ENCODE measurements around the gene MOK. TPM values are rescaled to one million over a fixed set of nuclear protein-coding genes. Genes with fewer than 3 reads are reported as not detected.

The MOK gene
- total RNA-seq, 1 donor from 2014 or later: 28.1 TPM

- DNase-seq: no peak
Observed at GRCh38 chr14:102223682-102224081, 81.3 kb downstream of the MOK start.

GRCh38 chr14:102222751-102223150 is 82.2 kb downstream of the MOK start:
- no peak for DNase-seq

- no peak for DNase-seq
Observed at GRCh38 chr14:102222009-102222575, 82.9 kb downstream of the MOK start.

- DNase-seq: no peak
Observed at GRCh38 chr14:102221026-102221425, 83.9 kb downstream of the MOK start.

GRCh38 chr14:102220031-102220430 is 84.9 kb downstream of the MOK start:
- DNase-seq: no peak

- no peak for DNase-seq
Observed at GRCh38 chr14:102219316-102219715, 85.6 kb downstream of the MOK start.

GRCh38 chr14:102218688-102219087 is 86.3 kb downstream of the MOK start:
- DNase-seq: no peak

GRCh38 chr14:102217987-102218421 is 87.0 kb downstream of the MOK start:
- DNase-seq: no peak

GRCh38 chr14:102217399-102217798 is 87.6 kb downstream of the MOK start:
- DNase-seq: no peak

- peak; percentile 18 for DNase-seq
Observed at GRCh38 chr14:102215576-102216250, 89.3 kb downstream of the MOK start.

GRCh38 chr14:102215071-102215470 is 89.9 kb downstream of the MOK start:
- peak; percentile 43 for DNase-seq

- no peak for DNase-seq
Observed at GRCh38 chr14:102213984-102214658, 90.8 kb downstream of the MOK start.

- no peak for DNase-seq
Observed at GRCh38 chr14:102213470-102213869, 91.5 kb downstream of the MOK start.

- no peak for DNase-seq
Observed at GRCh38 chr14:102212845-102213244, 92.1 kb downstream of the MOK start.

GRCh38 chr14:102212356-102212755 is 92.6 kb downstream of the MOK start:
- no peak for DNase-seq

GRCh38 chr14:102211240-102211639 is 93.7 kb downstream of the MOK start:
- DNase-seq: no peak

GRCh38 chr14:102210421-102211042 is 94.4 kb downstream of the MOK start:
- no peak for DNase-seq

GRCh38 chr14:102209224-102209966 is 95.6 kb downstream of the MOK start:
- DNase-seq: peak; percentile 43

- no peak for DNase-seq
Observed at GRCh38 chr14:102208741-102209140, 96.2 kb downstream of the MOK start.

GRCh38 chr14:102207831-102208365 is 97.1 kb downstream of the MOK start:
- no peak for DNase-seq

- DNase-seq: no peak
Observed at GRCh38 chr14:102206918-102207317, 98.0 kb downstream of the MOK start.

GRCh38 chr14:102205560-102205959 is 99.4 kb downstream of the MOK start:
- DNase-seq: no peak
